GM23248 (cell line): ENCODE data around the gene KLHL8.

Source experiments
- EZH2 ChIP-seq: fragments of 200-600 bp; sonication (generic); IDR thresholded peaks from 2 replicates; pipeline ENCODE4 v1.6.1; 2018; ENCODE audit warnings: antibody characterized with exemption, mild to moderate bottlenecking; ENCODE audit not compliant: insufficient read depth, poor library complexity, severe bottlenecking
- EZH2phosphoT487 ChIP-seq: fragments of 200-600 bp; sonication (generic); IDR thresholded peaks from 2 replicates; pipeline ENCODE4 v1.6.1; 2018; ENCODE audit warnings: antibody characterized with exemption, moderate library complexity, mild to moderate bottlenecking, low read depth; ENCODE audit not compliant: insufficient read depth

DNA sequence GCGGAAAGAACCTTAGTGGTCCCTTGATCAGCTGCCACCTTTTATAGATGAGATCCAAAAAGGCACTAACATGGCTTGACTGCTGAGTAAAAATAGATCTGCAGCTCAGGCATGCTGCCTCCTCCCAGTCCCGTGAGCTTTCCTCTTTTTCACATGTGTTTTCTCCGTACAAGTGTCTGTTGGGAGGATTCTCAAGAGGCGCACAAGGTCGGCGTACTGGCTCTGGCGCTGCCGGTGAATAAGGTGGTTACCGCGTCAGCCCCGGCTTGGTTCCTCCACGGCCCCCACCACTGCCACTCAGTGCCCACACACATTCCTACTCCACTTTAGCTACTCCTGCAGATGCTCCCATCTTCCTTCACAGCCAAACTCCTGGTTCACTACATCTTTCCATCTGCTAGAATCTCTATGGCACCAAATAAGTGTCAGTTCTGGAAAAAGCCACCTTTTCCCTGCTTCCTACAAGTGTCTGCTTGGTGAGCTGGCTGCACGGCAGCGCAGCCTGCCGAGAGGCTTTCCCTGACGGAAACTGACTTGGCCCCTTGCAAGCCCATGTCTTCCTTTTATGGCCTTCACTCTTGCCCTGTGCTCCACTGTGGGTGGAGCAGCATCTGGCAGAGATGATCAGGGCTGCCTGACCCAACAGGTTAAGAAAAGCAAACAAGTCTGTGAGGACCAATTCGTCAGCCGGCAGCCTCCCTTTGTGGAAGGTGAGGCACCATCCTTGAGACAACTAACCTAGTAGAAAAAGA is 99.8 kb downstream of the KLHL8 start:
- TF ChIP-seq EZH2phosphoT487 (no peak), EZH2 (no peak)
